GM12878 (cell line): ENCODE data around the gene ARAP1. TPM values are rescaled to one million over a fixed set of nuclear protein-coding genes. Genes with fewer than 3 reads are reported as not detected.
A peak's percentile ranks its signal among the peaks of the same experiment; 100 is the strongest.

ENCODE experiments used
- ATAC-seq: fragments of 200-7000 bp; cut with Tn5 transposase; 3 replicates; pipeline ENCODE4 v1.9.1; 2020; ENCODE audit warnings: mild to moderate bottlenecking, moderate library complexity
- BruUV-seq: library from RNA; stranded (reverse); fragments of 400-500 nt; replicated peaks from 2 replicates; lab custom pipeline; 2021; lab: Mats Ljungman, UMichigan
- CTCF ChIA-PET: fragments of 300-600 bp; sonication (Branson Sonifier 250); formaldehyde crosslinking; extraction: SDS; loops from one replicate; lab custom pipeline; 2021; ENCODE audit warnings: inconsistent platforms; lab: Yijun Ruan, JAX
- POLR2A ChIA-PET: fragments of 350-600 bp; formaldehyde crosslinking; extraction: SDS; loops from one replicate; lab custom pipeline; 2021; ENCODE audit warnings: inconsistent platforms; lab: Charles Lee
- RAD21 ChIA-PET: fragments of 300-600 bp; sonication (Branson Sonifier 250); formaldehyde crosslinking; loops from one replicate; lab custom pipeline; 2023; ENCODE audit warnings: antibody characterized with exemption; ENCODE audit not compliant: unreplicated experiment; lab: Charles Lee
- SMC1A ChIA-PET: fragments of 300-600 bp; sonication (Branson Sonifier 250); formaldehyde crosslinking; loops from one replicate; lab custom pipeline; 2023; ENCODE audit not compliant: unreplicated experiment, uncharacterized antibody; lab: Charles Lee
- DNase-seq: peaks from one replicate; pipeline ENCODE4 v3.0.0-alpha.2; 2011; ENCODE audit warnings: low read depth, low spot score
- FAIRE-seq: peaks from 3 replicates; lab custom pipeline; 2011; peaks lifted over from hg19 to GRCh38; lab: Jason Lieb, UNC
- H2AFZ ChIP-seq: 2 replicates; pipeline ENCODE4 v1.6.0; 2011; ENCODE audit warnings: low read depth, low read length, control low read depth; ENCODE audit not compliant: control insufficient read depth
- H3K27ac ChIP-seq: 2 replicates; pipeline ENCODE4 v1.5.1; 2011; ENCODE audit warnings: control low read depth; ENCODE audit not compliant: control insufficient read depth, insufficient read depth
- H3K27me3 ChIP-seq, 2 experiments: replicated peaks in 1 of 2; 2 replicates each; pipeline versions ENCODE4 v1.6.0 to v1.6.1; 2011; ENCODE audit warnings: low read length in 1 of 2; ENCODE audit not compliant: control insufficient read depth in 2 of 2, insufficient read depth in 2 of 2
- H3K36me3 ChIP-seq, 2 experiments: 2 replicates each; pipeline ENCODE4 v1.5.1; 2011; ENCODE audit warnings: low read length in 1 of 2; ENCODE audit not compliant: control insufficient read depth in 2 of 2, insufficient read depth in 2 of 2
- H3K4me1 ChIP-seq: 2 replicates; pipeline ENCODE4 v1.6.1; 2011; ENCODE audit warnings: mild to moderate bottlenecking, low read length, moderate library complexity, mixed read lengths; ENCODE audit not compliant: control insufficient read depth, insufficient read depth
- H3K4me2 ChIP-seq: 2 replicates; pipeline ENCODE4 v1.6.0; 2011; ENCODE audit warnings: control low read depth; ENCODE audit not compliant: control insufficient read depth, insufficient read depth
- H3K4me3 ChIP-seq: fragments of 200-600 bp; sonication (generic); 2 replicates; pipeline ENCODE4 v1.5.1; 2016
- H3K79me2 ChIP-seq: 2 replicates; pipeline ENCODE4 v1.6.0; 2011; ENCODE audit warnings: low read length; ENCODE audit not compliant: control insufficient read depth, insufficient read depth
- H3K9ac ChIP-seq: 2 replicates; pipeline ENCODE4 v1.8.0; 2011; ENCODE audit warnings: low read length, control low read depth, mixed read lengths; ENCODE audit not compliant: control insufficient read depth, insufficient read depth
- H3K9me3 ChIP-seq: replicated peaks from 3 replicates; pipeline ENCODE4 v1.5.1; 2011; ENCODE audit warnings: mild to moderate bottlenecking, low read length; ENCODE audit not compliant: control insufficient read depth, insufficient read depth
- H4K20me1 ChIP-seq: 2 replicates; pipeline ENCODE4 v1.6.0; 2011; ENCODE audit not compliant: control insufficient read depth, insufficient read depth
- ATF3 ChIP-seq: IDR thresholded peaks from 2 replicates; pipeline ENCODE4 v1.6.1; 2011; ENCODE audit warnings: low read depth, mild to moderate bottlenecking, low read length, moderate library complexity, borderline replicate concordance; ENCODE audit errors: extremely low read depth
- ATF7 ChIP-seq: fragments of 450-650 bp; IDR thresholded peaks from 2 replicates; pipeline ENCODE4 v1.6.1; 2016; ENCODE audit warnings: low read depth, mild to moderate bottlenecking
- CREM ChIP-seq: IDR thresholded peaks from 2 replicates; pipeline ENCODE4 v1.6.1; 2014; ENCODE audit warnings: antibody characterized with exemption, low read depth
- E2F8 ChIP-seq: fragments of 450-650 bp; IDR thresholded peaks from 2 replicates; pipeline ENCODE4 v1.6.1; 2018; ENCODE audit warnings: mild to moderate bottlenecking, low read depth, moderate library complexity; ENCODE audit not compliant: partially characterized antibody
- ETV6 ChIP-seq, 2 experiments: fragments of 450-650 bp in 1 of 2; IDR thresholded peaks in 1 of 2; conservative IDR thresholded peaks in 1 of 2; 2 replicates each; pipeline ENCODE4 v1.6.1; 2014; ENCODE audit warnings: antibody characterized with exemption in 1 of 2, borderline replicate concordance in 1 of 2, low read depth in 1 of 2, mild to moderate bottlenecking in 1 of 2, moderate library complexity in 1 of 2
- HDAC2 ChIP-seq: fragments of 200-600 bp; sonication (generic); IDR thresholded peaks from 2 replicates; pipeline ENCODE4 v1.6.1; 2017
- HDGF ChIP-seq: fragments of 450-650 bp; IDR thresholded peaks from 2 replicates; pipeline ENCODE4 v1.6.1; 2016; ENCODE audit warnings: antibody characterized with exemption
- IRF4 ChIP-seq: IDR thresholded peaks from 2 replicates; pipeline ENCODE4 v1.6.1; 2011; ENCODE audit warnings: low read depth, low read length
- PKNOX1 ChIP-seq: fragments of 450-650 bp; IDR thresholded peaks from 2 replicates; pipeline ENCODE4 v1.6.1; 2016; ENCODE audit warnings: mild to moderate bottlenecking
- SKIL ChIP-seq: fragments of 450-650 bp; IDR thresholded peaks from 2 replicates; pipeline ENCODE4 v1.6.1; 2017; ENCODE audit warnings: mild to moderate bottlenecking, low read depth, inconsistent platforms; ENCODE audit not compliant: poor library complexity, severe bottlenecking
- SPI1 ChIP-seq: IDR thresholded peaks from 2 replicates; pipeline ENCODE4 v1.6.1; 2011; ENCODE audit warnings: low read depth, mild to moderate bottlenecking, low read length, moderate library complexity, borderline replicate concordance; ENCODE audit not compliant: insufficient read depth
- STAT3 ChIP-seq: IDR thresholded peaks from 2 replicates; pipeline ENCODE4 v1.6.1; 2011; ENCODE audit warnings: low read depth, low read length, improper control_type of control experiment
- TCF3 ChIP-seq: IDR thresholded peaks from 2 replicates; pipeline ENCODE4 v1.6.1; 2012; ENCODE audit warnings: low read depth, mild to moderate bottlenecking, low read length, borderline replicate concordance; ENCODE audit not compliant: insufficient read depth
- YY1 ChIP-seq: IDR thresholded peaks from 2 replicates; pipeline ENCODE4 v1.6.1; 2011; ENCODE audit warnings: low read depth, mild to moderate bottlenecking, low read length
- ZNF207 ChIP-seq: fragments of 450-650 bp; IDR thresholded peaks from 2 replicates; pipeline ENCODE4 v1.6.1; 2014; ENCODE audit warnings: antibody characterized with exemption, mild to moderate bottlenecking, borderline replicate concordance
- WGBS: methylation state at CpG from one replicate; pipeline ENCODE4 v1.1.6; 2016; ENCODE audit warnings: low lambda C conversion rate; ENCODE audit not compliant: insufficient replicate concordance, insufficient coverage; ENCODE audit errors: missing lambda C conversion rate; 5-methylcytosine and 5-hydroxymethylcytosine counted together
- in situ Hi-C: fragments of 300-500 bp; cut with MboI; formaldehyde crosslinking; loops from 9 replicates; pipeline ENCODE4 v1.14.3; 2018; ENCODE audit warnings: mixed read lengths
- intact Hi-C: fragments of 100-400 bp; cut with micrococcal nuclease; formaldehyde crosslinking; loops from one replicate; pipeline ENCODE4 v1.14.2; 2022; ENCODE audit not compliant: unreplicated experiment
- polyA plus RNA-seq, 11 experiments: library from polyadenylated mRNA; depleted of rRNA in 4 of 11; unstranded in 6 of 11; stranded (reverse) in 5 of 11; fragments of >200 nt; fragmentation: Nextera tagmentation in 4 of 11; fragmentation: Illumina TruSeq in 1 of 11; extraction: Ambion mirVana in 4 of 11; extraction: Trizol in 1 of 11; gene quantifications; 1 replicate in 1 of 11; 2 replicates in 10 of 11; pipeline versions ENCODE4 v1.2.1 to v1.2.3, GENCODE V29; 2011 to 2016; ENCODE audit warnings: inconsistent platforms in 2 of 11, missing spikeins in 2 of 11, low read depth in 1 of 11
- total RNA-seq, 4 experiments: library from RNA; depleted of rRNA in 3 of 4; stranded (reverse); fragments of >200 nt in 3 of 4; fragmentation: Illumina TruSeq in 1 of 4; extraction: Trizol in 1 of 4; gene quantifications; 2 replicates each; pipeline versions ENCODE4 v1.2.1 to v1.2.3, GENCODE V29; 2013 to 2021

Gene ARAP1
- total and polyA plus RNA-seq, 10 of the 15 experiments (the other 5 are each of a cell fraction or from before 2014, with no cell fraction given) = 0.55 to 102 (median 51.0) TPM

- no TSS peak for BruUV-seq
- ATAC-seq (peak; percentile 53), FAIRE-seq (peak; percentile 74), DNase-seq (no peak)
- Histone ChIP-seq H3K79me2 (peaks cover 83% of the 10 kb centered on the region), H3K27ac (peak overlapping the region; percentile 59), H3K36me3 (peaks cover 0 to 3% of the 10 kb centered on the region in 2 experiments; a peak in 2 of 4 replicates), H3K9me3 (no peaks in the 10 kb centered on the region), H3K4me1 (peaks cover 75% of the 10 kb centered on the region), H4K20me1 (no peaks in the 10 kb centered on the region), H3K9ac (peak overlapping the region; percentile 1; the same call in 1 of the 2 replicates), H3K27me3 (no peaks in the 10 kb centered on the region), H3K4me2 (peak overlapping the region; percentile 84), H2AFZ (no peak overlapping the region), H3K4me3 (peak overlapping the region; percentile 51; the same call in 1 of the 2 replicates)
- CTCF ChIA-PET = interaction anchor here (7.5 kb wide), 1 partner anchor 16 kb away, joined by 89 read pairs; no protein-coding TSS in a partner anchor
- RAD21 ChIA-PET = interaction anchor here (8.2 kb wide), 1 partner anchor 50 kb away, joined by 55 read pairs; the partner anchor contains the start of gene STARD10
- in situ Hi-C loops (no loop called here), intact Hi-C loops (loop anchor here (5.0 to 10.0 kb wide), 4 partner anchors 49 to 411 kb away; partner anchors contain the start of genes ATG16L2 and STARD10)
- SMC1A ChIA-PET = interaction anchor here (0.6 to 4.0 kb wide), 4 partner anchors 12 to 50 kb away, joined by 3 to 27 read pairs (median 5); partner anchors contain the start of gene STARD10
- WGBS = 22% methylated on average over 6 of the region's 6 CpGs
- POLR2A ChIA-PET = interaction anchor here (0.6 to 1.3 kb wide), 3 partner anchors 12 to 49 kb away, joined by 3 to 6 read pairs (median 3); no protein-coding TSS in a partner anchor
- TF ChIP-seq CREM = no peak
- TF ChIP-seq SPI1 = no peak
- peak; percentile 59 for TF ChIP-seq PKNOX1
- 0 out of 2 replicates have a peak, but pooled peaks have one; percentile 79 for TF ChIP-seq HDGF
- TF ChIP-seq E2F8 = no peak
- 0 out of 4 replicates have a peak, but pooled peaks of 1 of the 2 experiments have one; percentile 19 for TF ChIP-seq ETV6 (conservative IDR thresholded peaks at IDR 0.05 in 1 of 2, IDR thresholded peaks at IDR 0.05 in 1 of 2; ENCODE audit: borderline replicate concordance in 1 of 2, low read depth in 1 of 2)
- peak; percentile 14; the same call in 1 of the 2 replicates for TF ChIP-seq ATF7
- TF ChIP-seq TCF3 = peak; percentile 93
- TF ChIP-seq IRF4 = no peak
- no peak for TF ChIP-seq HDAC2
- no peak for TF ChIP-seq ZNF207
- no peak for TF ChIP-seq YY1
- no peak for TF ChIP-seq STAT3
- no peak for TF ChIP-seq ATF3
- peak; percentile 39 for TF ChIP-seq SKIL
These were observed 8.6 kb downstream of the ARAP1 start for GRCh38 chr11:72743321-72744221.
